ENCODE data around the gene SEZ6. TPM values are rescaled to one million over a fixed set of nuclear protein-coding genes. Genes with fewer than 3 reads are reported as not detected.

SEZ6 gene
- total and polyA plus RNA-seq, 2 donors (not counting 1 experiment from before 2014, with no cell fraction given): not detected

GRCh38 chr17:28944343-28944742, 61.5 kb downstream of the SEZ6 start:
- H3K4me2 ChIP-seq (replicated peaks; ENCODE audit: low read depth, low read length, poor library complexity, severe bottlenecking): no peak overlapping the region
- CTCF ChIA-PET: interaction anchor here (1.0 to 1.4 kb wide), 4 partner anchors 21 to 41 kb away, joined by 3 to 5 read pairs (median 3); no protein-coding TSS in a partner anchor

GRCh38 chr17:28942925-28943324, 62.9 kb downstream of the SEZ6 start:
- H4K20me1 ChIP-seq (ENCODE audit: control insufficient read depth, insufficient read depth, low read length, poor library complexity, severe bottlenecking): peaks cover 79% of the 10 kb centered on the region
- no peak overlapping the region for H3K4me3 Mint-ChIP-seq
- H3K9me3 ChIP-seq (ENCODE audit: control extremely low read depth in 1 of 3, control insufficient read depth in 2 of 3, insufficient read depth in 1 of 3, low read length in 2 of 3): no peaks in the 10 kb centered on the region
- DNase-seq: no peak
- no peak overlapping the region for H2AFZ ChIP-seq (ENCODE audit: insufficient read depth, low read depth, low read length, poor library complexity, severe bottlenecking)
- no peaks in the 10 kb centered on the region for H3K9me3 Mint-ChIP-seq (ENCODE audit: insufficient read depth)
- POLR2A ChIA-PET: no interaction called here
- peaks cover 82% of the 10 kb centered on the region for H3K4me1 Mint-ChIP-seq
- H3K27ac Mint-ChIP-seq: no peak overlapping the region
- WGBS (ENCODE audit: insufficient coverage): no CpG with 5 or more reads among the region's 2 CpGs
- H3K27me3 Mint-ChIP-seq: no peaks in the 10 kb centered on the region
- CTCF ChIA-PET: interaction anchor here (0.6 to 1.4 kb wide), 2 partner anchors 26 to 180 kb away, joined by 3 to 5 read pairs; no protein-coding TSS in a partner anchor
- H3K4me2 ChIP-seq (replicated peaks; ENCODE audit: low read depth, low read length, poor library complexity, severe bottlenecking): no peak overlapping the region
- H3K4me1 ChIP-seq (ENCODE audit: control insufficient read depth in 2 of 2, insufficient read depth in 2 of 2, low read length in 2 of 2): peaks cover 43 to 52% of the 10 kb centered on the region in 2 donors
- intact Hi-C loops (cut with micrococcal nuclease): no loop called here
- no peak for ATAC-seq (ENCODE audit: low read depth)
- peaks cover 0 to 18% of the 10 kb centered on the region in 2 experiments for H3K36me3 ChIP-seq (replicated peaks in 1 of 2; ENCODE audit: control extremely low read depth in 1 of 2, control insufficient read depth in 1 of 2, extremely low read depth in 1 of 2, insufficient read depth in 2 of 2, low read length in 1 of 2)
- no peaks in the 10 kb centered on the region for H3K27me3 ChIP-seq (replicated peaks in 1 of 4; ENCODE audit: control extremely low read depth in 1 of 4, control insufficient read depth in 3 of 4, insufficient read depth in 4 of 4, low read length in 3 of 4)
- TF ChIP-seq CTCF (IDR thresholded peaks at IDR 0.05): no peak
- no peak overlapping the region for H3K27ac ChIP-seq (ENCODE audit: low read length in 2 of 2)
- peaks cover 100% of the 10 kb centered on the region for H3K79me2 ChIP-seq (ENCODE audit: control insufficient read depth, insufficient read depth, low read length)
- H3K9ac ChIP-seq (ENCODE audit: low read length): no peak overlapping the region
- H3K4me3 ChIP-seq (ENCODE audit: control extremely low read depth in 1 of 5, extremely low read depth in 1 of 5, insufficient read depth in 1 of 5, low read depth in 2 of 5, low read length in 4 of 5): no peak overlapping the region

More at GRCh38 chr17:28944343-28944742, 61.5 kb downstream of the SEZ6 start:
- TF ChIP-seq EZH2 (IDR thresholded peaks at IDR 0.05; ENCODE audit: borderline replicate concordance, insufficient read depth, low read depth, low read length, poor library complexity, severe bottlenecking) (no peak), CTCF (IDR thresholded peaks at IDR 0.05) (no peak)
- no peaks in the 10 kb centered on the region for H3K9me3 ChIP-seq (ENCODE audit: control extremely low read depth in 1 of 3, control insufficient read depth in 2 of 3, insufficient read depth in 1 of 3, low read length in 2 of 3)
- Mint-ChIP-seq H3K4me3 (peak overlapping the region; percentile 33), H3K27ac (peak overlapping the region; percentile 4), H3K4me1 (peaks cover 83% of the 10 kb centered on the region), H3K9me3 (ENCODE audit: insufficient read depth) (no peaks in the 10 kb centered on the region), H3K27me3 (no peaks in the 10 kb centered on the region)
- H3K9ac ChIP-seq (ENCODE audit: low read length): no peak overlapping the region
- H2AFZ ChIP-seq (ENCODE audit: insufficient read depth, low read depth, low read length, poor library complexity, severe bottlenecking): no peak overlapping the region
- H3K36me3 ChIP-seq (replicated peaks in 1 of 2; ENCODE audit: control extremely low read depth in 1 of 2, control insufficient read depth in 1 of 2, extremely low read depth in 1 of 2, insufficient read depth in 2 of 2, low read length in 1 of 2): peaks cover 0 to 13% of the 10 kb centered on the region in 2 experiments
- intact Hi-C loops (cut with micrococcal nuclease): no loop called here
- WGBS (ENCODE audit: insufficient coverage): 97% methylated on average over 3 of the region's 4 CpGs
- ATAC-seq (ENCODE audit: low read depth) (no peak), DNase-seq (no peak)
- no peak overlapping the region for H3K4me3 ChIP-seq (ENCODE audit: control extremely low read depth in 1 of 5, extremely low read depth in 1 of 5, insufficient read depth in 1 of 5, low read depth in 2 of 5, low read length in 4 of 5)
- POLR2A ChIA-PET: no interaction called here
- H4K20me1 ChIP-seq (ENCODE audit: control insufficient read depth, insufficient read depth, low read length, poor library complexity, severe bottlenecking): peaks cover 73% of the 10 kb centered on the region
- no peak overlapping the region for H3K27ac ChIP-seq (ENCODE audit: low read length in 2 of 2)
- peaks cover 99% of the 10 kb centered on the region for H3K79me2 ChIP-seq (ENCODE audit: control insufficient read depth, insufficient read depth, low read length)
- peaks cover 46 to 58% of the 10 kb centered on the region in 2 donors for H3K4me1 ChIP-seq (ENCODE audit: control insufficient read depth in 2 of 2, insufficient read depth in 2 of 2, low read length in 2 of 2)
- no peaks in the 10 kb centered on the region for H3K27me3 ChIP-seq (replicated peaks in 1 of 4; ENCODE audit: control extremely low read depth in 1 of 4, control insufficient read depth in 3 of 4, insufficient read depth in 4 of 4, low read length in 3 of 4)
